ENCODE measurements around the gene BRI3BP. TPM values are rescaled to one million over a fixed set of nuclear protein-coding genes. Genes with fewer than 3 reads are reported as not detected.

Gene BRI3BP
- total and polyA plus RNA-seq, 4 donors = 1.7 to 5.2 (median 3.4) TPM

- Histone ChIP-seq H3K27ac (ENCODE audit: low read depth in 1 of 2, low read length in 2 of 2) (no peak overlapping the region), H3K27me3 (ENCODE audit: control insufficient read depth in 1 of 2, insufficient read depth in 2 of 2, low read length in 1 of 2) (no peaks in the 10 kb centered on the region), H3K4me1 (ENCODE audit: control insufficient read depth in 1 of 2, insufficient read depth in 2 of 2, low read length in 2 of 2) (no peaks in the 10 kb centered on the region), H3K4me3 (ENCODE audit: low read length in 2 of 2) (no peak overlapping the region), H3K36me3 (ENCODE audit: control insufficient read depth in 1 of 2, insufficient read depth in 2 of 2, low read length in 1 of 2) (peaks cover 0 to 8% of the 10 kb centered on the region in 2 donors), H3K9me3 (ENCODE audit: control insufficient read depth, low read length) (no peaks in the 10 kb centered on the region)
- WGBS, 2 donors = 83 to 93% methylated on average over 17 of the region's 17 CpGs
- ATAC-seq (ENCODE audit: low FRiP score) = no peak
- intact Hi-C loops (cut with DNase I) = no loop called here
- DNase-seq = no peak
Measured at GRCh38 chr12:124968656-124969055, 24.8 kb upstream of the BRI3BP start.

GRCh38 chr12:124970647-124971402 lies 22.6 kb upstream of the BRI3BP start:
- intact Hi-C loops (cut with DNase I) = no loop called here
- H3K4me1 ChIP-seq (ENCODE audit: control insufficient read depth in 1 of 2, insufficient read depth in 2 of 2, low read length in 2 of 2) = no peaks in the 10 kb centered on the region
- H3K27ac ChIP-seq (ENCODE audit: low read depth in 1 of 2, low read length in 2 of 2) = no peak overlapping the region
- no peak overlapping the region for H3K4me3 ChIP-seq (ENCODE audit: low read length in 2 of 2)
- H3K9me3 ChIP-seq (ENCODE audit: control insufficient read depth, low read length) = no peaks in the 10 kb centered on the region
- H3K27me3 ChIP-seq (ENCODE audit: control insufficient read depth in 1 of 2, insufficient read depth in 2 of 2, low read length in 1 of 2) = no peaks in the 10 kb centered on the region
- 91 to 96% methylated on average over 25 of the region's 25 CpGs for WGBS, 2 donors
- H3K36me3 ChIP-seq (ENCODE audit: control insufficient read depth in 1 of 2, insufficient read depth in 2 of 2, low read length in 1 of 2) = peaks cover under 1 to 15% of the 10 kb centered on the region in 2 donors
- no peak for DNase-seq
- ATAC-seq (ENCODE audit: low FRiP score) = no peak

GRCh38 chr12:124971603-124972002 lies 21.8 kb upstream of the BRI3BP start:
- no peak for ATAC-seq (ENCODE audit: low FRiP score)
- WGBS, 2 donors = 82 to 92% methylated on average over 12 of the region's 12 CpGs

GRCh38 chr12:124972211-124972610 lies 21.2 kb upstream of the BRI3BP start:
- Histone ChIP-seq H3K27ac (ENCODE audit: low read depth in 1 of 2, low read length in 2 of 2) (no peak overlapping the region), H3K9me3 (ENCODE audit: control insufficient read depth, low read length) (no peaks in the 10 kb centered on the region), H3K4me3 (ENCODE audit: low read length in 2 of 2) (no peak overlapping the region), H3K27me3 (ENCODE audit: control insufficient read depth in 1 of 2, insufficient read depth in 2 of 2, low read length in 1 of 2) (no peaks in the 10 kb centered on the region), H3K36me3 (ENCODE audit: control insufficient read depth in 1 of 2, insufficient read depth in 2 of 2, low read length in 1 of 2) (peaks cover 3 to 11% of the 10 kb centered on the region in 2 donors), H3K4me1 (ENCODE audit: control insufficient read depth in 1 of 2, insufficient read depth in 2 of 2, low read length in 2 of 2) (no peaks in the 10 kb centered on the region)
- ATAC-seq (ENCODE audit: low FRiP score) (no peak), DNase-seq (no peak)
- 90% methylated on average over 10 of the region's 10 CpGs for WGBS, 2 donors
- intact Hi-C loops (cut with DNase I) = no loop called here

More at GRCh38 chr12:124971603-124972002, 21.8 kb upstream of the BRI3BP start:
- no peak for DNase-seq
- Histone ChIP-seq H3K27ac (ENCODE audit: low read depth in 1 of 2, low read length in 2 of 2) (no peak overlapping the region), H3K4me1 (ENCODE audit: control insufficient read depth in 1 of 2, insufficient read depth in 2 of 2, low read length in 2 of 2) (no peaks in the 10 kb centered on the region), H3K4me3 (ENCODE audit: low read length in 2 of 2) (no peak overlapping the region), H3K36me3 (ENCODE audit: control insufficient read depth in 1 of 2, insufficient read depth in 2 of 2, low read length in 1 of 2) (peaks cover 3 to 15% of the 10 kb centered on the region in 2 donors), H3K9me3 (ENCODE audit: control insufficient read depth, low read length) (no peaks in the 10 kb centered on the region), H3K27me3 (ENCODE audit: control insufficient read depth in 1 of 2, insufficient read depth in 2 of 2, low read length in 1 of 2) (no peaks in the 10 kb centered on the region)
- intact Hi-C loops (cut with DNase I) = no loop called here

- DNase-seq = no peak
- Histone ChIP-seq H3K4me3 (ENCODE audit: low read length in 2 of 2) (no peak overlapping the region), H3K36me3 (ENCODE audit: control insufficient read depth in 1 of 2, insufficient read depth in 2 of 2, low read length in 1 of 2) (peaks cover 3 to 10% of the 10 kb centered on the region in 2 donors), H3K27ac (ENCODE audit: low read depth in 1 of 2, low read length in 2 of 2) (no peak overlapping the region), H3K27me3 (ENCODE audit: control insufficient read depth in 1 of 2, insufficient read depth in 2 of 2, low read length in 1 of 2) (no peaks in the 10 kb centered on the region), H3K4me1 (ENCODE audit: control insufficient read depth in 1 of 2, insufficient read depth in 2 of 2, low read length in 2 of 2) (no peaks in the 10 kb centered on the region), H3K9me3 (ENCODE audit: control insufficient read depth, low read length) (no peaks in the 10 kb centered on the region)
- intact Hi-C loops (cut with DNase I) = no loop called here
- 94 to 96% methylated on average over 15 of the region's 15 CpGs for WGBS, 2 donors
- no peak for ATAC-seq (ENCODE audit: low FRiP score)
Measured at GRCh38 chr12:124975276-124975675, 18.2 kb upstream of the BRI3BP start.

- intact Hi-C loops (cut with DNase I) = no loop called here
- 96 to 97% methylated on average over 10 of the region's 10 CpGs for whole genome bisulfite sequencing, 2 donors
- Histone ChIP-seq H3K27ac (ENCODE audit: low read depth in 1 of 2, low read length in 2 of 2) (no peak overlapping the region), H3K36me3 (ENCODE audit: control insufficient read depth in 1 of 2, insufficient read depth in 2 of 2, low read length in 1 of 2) (peaks cover 3 to 16% of the 10 kb centered on the region in 2 donors), H3K4me3 (ENCODE audit: low read length in 2 of 2) (no peak overlapping the region), H3K4me1 (ENCODE audit: control insufficient read depth in 1 of 2, insufficient read depth in 2 of 2, low read length in 2 of 2) (no peaks in the 10 kb centered on the region), H3K27me3 (ENCODE audit: control insufficient read depth in 1 of 2, insufficient read depth in 2 of 2, low read length in 1 of 2) (no peaks in the 10 kb centered on the region), H3K9me3 (ENCODE audit: control insufficient read depth, low read length) (no peaks in the 10 kb centered on the region)
- no peak for ATAC-seq (ENCODE audit: low FRiP score)
- DNase-seq = no peak
Measured at GRCh38 chr12:124976999-124977398, 16.4 kb upstream of the BRI3BP start.

GRCh38 chr12:124979568-124979967 lies 13.9 kb upstream of the BRI3BP start:
- no peak for DNase-seq
- no peak overlapping the region for H3K4me3 ChIP-seq (ENCODE audit: low read length in 2 of 2)
- peaks cover 3 to 17% of the 10 kb centered on the region in 2 donors for H3K36me3 ChIP-seq (ENCODE audit: control insufficient read depth in 1 of 2, insufficient read depth in 2 of 2, low read length in 1 of 2)
- H3K27me3 ChIP-seq (ENCODE audit: control insufficient read depth in 1 of 2, insufficient read depth in 2 of 2, low read length in 1 of 2) = no peaks in the 10 kb centered on the region
- WGBS, 2 donors = 77 to 79% methylated on average over 10 of the region's 10 CpGs
- ATAC-seq (ENCODE audit: low FRiP score) = no peak
- no peaks in the 10 kb centered on the region for H3K9me3 ChIP-seq (ENCODE audit: control insufficient read depth, low read length)
- intact Hi-C loops (cut with DNase I) = no loop called here
- H3K4me1 ChIP-seq (ENCODE audit: control insufficient read depth in 1 of 2, insufficient read depth in 2 of 2, low read length in 2 of 2) = no peaks in the 10 kb centered on the region
- H3K27ac ChIP-seq (ENCODE audit: low read depth in 1 of 2, low read length in 2 of 2) = no peak overlapping the region

- Histone ChIP-seq H3K9me3 (ENCODE audit: control insufficient read depth, low read length) (no peaks in the 10 kb centered on the region), H3K27ac (ENCODE audit: low read depth in 1 of 2, low read length in 2 of 2) (no peak overlapping the region), H3K4me1 (ENCODE audit: control insufficient read depth in 1 of 2, insufficient read depth in 2 of 2, low read length in 2 of 2) (no peaks in the 10 kb centered on the region), H3K4me3 (ENCODE audit: low read length in 2 of 2) (no peak overlapping the region), H3K27me3 (ENCODE audit: control insufficient read depth in 1 of 2, insufficient read depth in 2 of 2, low read length in 1 of 2) (no peaks in the 10 kb centered on the region), H3K36me3 (ENCODE audit: control insufficient read depth in 1 of 2, insufficient read depth in 2 of 2, low read length in 1 of 2) (peaks cover 3 to 16% of the 10 kb centered on the region in 2 donors)
- intact Hi-C loops (cut with DNase I) = no loop called here
- 94 to 95% methylated on average over 36 to 41 of the region's 41 CpGs for WGBS, 2 donors
- ATAC-seq (ENCODE audit: low FRiP score) = no peak
- no peak for DNase-seq
Measured at GRCh38 chr12:124980098-124980892, 13.2 kb upstream of the BRI3BP start.

Measured in aorta (tissue), 5 donors.